Measurements from ENCODE around the gene ANGPTL7. TPM values are rescaled to one million over a fixed set of nuclear protein-coding genes. Genes with fewer than 3 reads are reported as not detected.

The ANGPTL7 gene
- total RNA-seq, 1 experiment from 2014 or later, result not detected

- ChIA-PET CTCF (no interaction called here), POLR2A (no interaction called here), RAD21 (ENCODE audit: low non-redundant PET in 1 of 2, low total read pairs in 2 of 2, uncharacterized antibody in 2 of 2, unreplicated experiment in 2 of 2) (no interaction called here)
- H3K9me2 ChIP-seq (ENCODE audit: insufficient read depth), result no peaks in the 10 kb centered on the region
- no peak for TF ChIP-seq RAD21 (IDR thresholded peaks at IDR 0.05; ENCODE audit: low read depth)
- TF ChIP-seq, protein P1, sequence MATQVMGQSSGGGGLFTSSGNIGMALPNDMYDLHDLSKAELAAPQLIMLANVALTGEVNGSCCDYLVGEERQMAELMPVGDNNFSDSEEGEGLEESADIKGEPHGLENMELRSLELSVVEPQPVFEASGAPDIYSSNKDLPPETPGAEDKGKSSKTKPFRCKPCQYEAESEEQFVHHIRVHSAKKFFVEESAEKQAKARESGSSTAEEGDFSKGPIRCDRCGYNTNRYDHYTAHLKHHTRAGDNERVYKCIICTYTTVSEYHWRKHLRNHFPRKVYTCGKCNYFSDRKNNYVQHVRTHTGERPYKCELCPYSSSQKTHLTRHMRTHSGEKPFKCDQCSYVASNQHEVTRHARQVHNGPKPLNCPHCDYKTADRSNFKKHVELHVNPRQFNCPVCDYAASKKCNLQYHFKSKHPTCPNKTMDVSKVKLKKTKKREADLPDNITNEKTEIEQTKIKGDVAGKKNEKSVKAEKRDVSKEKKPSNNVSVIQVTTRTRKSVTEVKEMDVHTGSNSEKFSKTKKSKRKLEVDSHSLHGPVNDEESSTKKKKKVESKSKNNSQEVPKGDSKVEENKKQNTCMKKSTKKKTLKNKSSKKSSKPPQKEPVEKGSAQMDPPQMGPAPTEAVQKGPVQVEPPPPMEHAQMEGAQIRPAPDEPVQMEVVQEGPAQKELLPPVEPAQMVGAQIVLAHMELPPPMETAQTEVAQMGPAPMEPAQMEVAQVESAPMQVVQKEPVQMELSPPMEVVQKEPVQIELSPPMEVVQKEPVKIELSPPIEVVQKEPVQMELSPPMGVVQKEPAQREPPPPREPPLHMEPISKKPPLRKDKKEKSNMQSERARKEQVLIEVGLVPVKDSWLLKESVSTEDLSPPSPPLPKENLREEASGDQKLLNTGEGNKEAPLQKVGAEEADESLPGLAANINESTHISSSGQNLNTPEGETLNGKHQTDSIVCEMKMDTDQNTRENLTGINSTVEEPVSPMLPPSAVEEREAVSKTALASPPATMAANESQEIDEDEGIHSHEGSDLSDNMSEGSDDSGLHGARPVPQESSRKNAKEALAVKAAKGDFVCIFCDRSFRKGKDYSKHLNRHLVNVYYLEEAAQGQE (IDR thresholded peaks at IDR 0.05; ENCODE audit: low read depth), result peak; percentile 49
- intact Hi-C loops (cut with micrococcal nuclease), result no loop called here
- peaks cover 23 to 25% of the 10 kb centered on the region in 2 experiments; a peak in 2 of 4 replicates for H3K36me3 ChIP-seq (ENCODE audit: control insufficient read depth in 1 of 2, insufficient read depth in 2 of 2, low read length in 2 of 2)
- no peaks in the 10 kb centered on the region for H4K20me1 ChIP-seq (ENCODE audit: insufficient read depth)
- H3K4me2 ChIP-seq (ENCODE audit: low read length), result no peak overlapping the region
- H3K79me2 ChIP-seq (ENCODE audit: insufficient read depth, low read length), result no peaks in the 10 kb centered on the region
- H3K9ac ChIP-seq (ENCODE audit: low read length), result no peak overlapping the region
- H3K9me3 ChIP-seq (ENCODE audit: control insufficient read depth in 1 of 2, insufficient read depth in 1 of 2, low read depth in 1 of 2, low read length in 2 of 2), result no peaks in the 10 kb centered on the region
- no peak overlapping the region for H2AFZ ChIP-seq (ENCODE audit: low read depth, low read length, poor library complexity, severe bottlenecking)
- BruUV-seq (replicated peaks), result no TSS peak
- no peak for ATAC-seq
- H3K4me1 ChIP-seq (ENCODE audit: control insufficient read depth in 1 of 2, insufficient read depth in 2 of 2, low read length in 2 of 2), result no peaks in the 10 kb centered on the region
- no peak for DNase-seq (ENCODE audit: low read depth, low spot score)
- no peaks in the 10 kb centered on the region for H3K27me3 ChIP-seq (ENCODE audit: insufficient read depth, low read length)
- H3K27ac ChIP-seq (ENCODE audit: low read depth, low read length), result no peak overlapping the region
- no peak overlapping the region for H3K4me3 ChIP-seq (replicated peaks in 1 of 2; ENCODE audit: low read depth in 1 of 2, low read length in 2 of 2)
Measured at GRCh38 chr1:11194407-11195176, 5.4 kb downstream of the ANGPTL7 start.

- ChIA-PET POLR2A (no interaction called here), CTCF (no interaction called here), RAD21 (ENCODE audit: low non-redundant PET in 1 of 2, low total read pairs in 2 of 2, uncharacterized antibody in 2 of 2, unreplicated experiment in 2 of 2) (no interaction called here)
- no TSS peak for BruUV-seq (replicated peaks)
- H3K9ac ChIP-seq (ENCODE audit: low read length), result no peak overlapping the region
- H3K27ac ChIP-seq (ENCODE audit: low read depth, low read length), result no peak overlapping the region
- intact Hi-C loops (cut with micrococcal nuclease), result no loop called here
- peaks cover 21 to 23% of the 10 kb centered on the region in 2 experiments; a peak in 2 of 4 replicates for H3K36me3 ChIP-seq (ENCODE audit: control insufficient read depth in 1 of 2, insufficient read depth in 2 of 2, low read length in 2 of 2)
- H3K9me3 ChIP-seq (ENCODE audit: control insufficient read depth in 1 of 2, insufficient read depth in 1 of 2, low read depth in 1 of 2, low read length in 2 of 2), result no peaks in the 10 kb centered on the region
- H3K4me2 ChIP-seq (ENCODE audit: low read length), result no peak overlapping the region
- no peaks in the 10 kb centered on the region for H4K20me1 ChIP-seq (ENCODE audit: insufficient read depth)
- H3K27me3 ChIP-seq (ENCODE audit: insufficient read depth, low read length), result no peaks in the 10 kb centered on the region
- no peaks in the 10 kb centered on the region for H3K9me2 ChIP-seq (ENCODE audit: insufficient read depth)
- TF ChIP-seq FOSL1 (IDR thresholded peaks at IDR 0.05; ENCODE audit: low read depth) (no peak), JUND (IDR thresholded peaks at IDR 0.05) (no peak), EZH2phosphoT487 (IDR thresholded peaks at IDR 0.05; ENCODE audit: borderline replicate concordance) (no peak), EGR1 (IDR thresholded peaks at IDR 0.05; ENCODE audit: low read depth) (no peak), EZH2 (IDR thresholded peaks at IDR 0.05) (no peak)
- TF ChIP-seq, protein P1 (IDR thresholded peaks at IDR 0.05; ENCODE audit: low read depth), result no peak
- DNase-seq (ENCODE audit: low read depth, low spot score) (no peak), ATAC-seq (no peak)
- H3K4me1 ChIP-seq (ENCODE audit: control insufficient read depth in 1 of 2, insufficient read depth in 2 of 2, low read length in 2 of 2), result no peaks in the 10 kb centered on the region
- no peak overlapping the region for H3K4me3 ChIP-seq (replicated peaks in 1 of 2; ENCODE audit: low read depth in 1 of 2, low read length in 2 of 2)
- H3K79me2 ChIP-seq (ENCODE audit: insufficient read depth, low read length), result no peaks in the 10 kb centered on the region
- H2AFZ ChIP-seq (ENCODE audit: low read depth, low read length, poor library complexity, severe bottlenecking), result no peak overlapping the region
Measured at GRCh38 chr1:11196945-11197344, 7.8 kb downstream of the ANGPTL7 start.
